ENCODE measurements around the gene NPNT.
"Not testable (repeated sequence)": the region's sequence is repeated elsewhere in the genome, so short reads cannot be mapped to it uniquely, and the experiment has no call there.

NPNT gene

GRCh38 chr4:105894660-105895582, at the start of gene NPNT:
Gene NPNT (plus strand): TSS chr4:105895471. CDS start chr4:105895653, 182 bp downstream.
- TF ChIP-seq, protein P1, sequence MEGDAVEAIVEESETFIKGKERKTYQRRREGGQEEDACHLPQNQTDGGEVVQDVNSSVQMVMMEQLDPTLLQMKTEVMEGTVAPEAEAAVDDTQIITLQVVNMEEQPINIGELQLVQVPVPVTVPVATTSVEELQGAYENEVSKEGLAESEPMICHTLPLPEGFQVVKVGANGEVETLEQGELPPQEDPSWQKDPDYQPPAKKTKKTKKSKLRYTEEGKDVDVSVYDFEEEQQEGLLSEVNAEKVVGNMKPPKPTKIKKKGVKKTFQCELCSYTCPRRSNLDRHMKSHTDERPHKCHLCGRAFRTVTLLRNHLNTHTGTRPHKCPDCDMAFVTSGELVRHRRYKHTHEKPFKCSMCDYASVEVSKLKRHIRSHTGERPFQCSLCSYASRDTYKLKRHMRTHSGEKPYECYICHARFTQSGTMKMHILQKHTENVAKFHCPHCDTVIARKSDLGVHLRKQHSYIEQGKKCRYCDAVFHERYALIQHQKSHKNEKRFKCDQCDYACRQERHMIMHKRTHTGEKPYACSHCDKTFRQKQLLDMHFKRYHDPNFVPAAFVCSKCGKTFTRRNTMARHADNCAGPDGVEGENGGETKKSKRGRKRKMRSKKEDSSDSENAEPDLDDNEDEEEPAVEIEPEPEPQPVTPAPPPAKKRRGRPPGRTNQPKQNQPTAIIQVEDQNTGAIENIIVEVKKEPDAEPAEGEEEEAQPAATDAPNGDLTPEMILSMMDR (IDR thresholded peaks at IDR 0.05; ENCODE audit: low read depth, low read length), result no peak
- DNase-seq (ENCODE audit: low read depth, low spot score), result peak; percentile 32
- in situ Hi-C loops (cut with HindIII; ENCODE audit: low sequenced_read_pairs), result no loop called here
- H3K4me3 ChIP-seq (ENCODE audit: low read depth, low read length), result peak within 1 kb of the TSS; percentile 16

- in situ Hi-C loops (cut with HindIII; ENCODE audit: low sequenced_read_pairs), result no loop called here
- DNase-seq (ENCODE audit: low read depth, low spot score), result no peak
- H3K4me3 ChIP-seq (ENCODE audit: low read depth, low read length), result no peak overlapping the region
Measured at GRCh38 chr4:105845559-105845958, 49.7 kb upstream of the NPNT start.

DNA sequence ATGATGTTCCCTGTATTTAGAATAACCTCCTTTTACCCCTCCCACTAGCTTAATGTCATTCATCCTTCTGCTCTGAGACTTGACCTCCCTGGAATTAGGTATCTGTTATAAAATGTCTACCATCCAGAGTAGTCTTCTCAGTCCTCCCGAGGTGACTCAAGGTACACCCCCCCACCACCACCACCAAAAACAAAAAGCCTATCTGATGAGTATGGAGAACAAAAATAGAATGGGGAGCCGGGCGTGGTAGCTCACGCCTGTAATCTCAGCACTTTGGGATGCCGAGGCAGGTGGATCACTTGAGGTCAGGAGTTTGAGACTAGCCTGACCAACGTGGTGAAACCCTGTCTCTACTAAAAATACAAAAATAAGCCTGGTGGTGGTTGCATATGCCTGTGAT, 46.9 kb upstream of the NPNT start:
- H3K4me3 ChIP-seq (ENCODE audit: low read depth, low read length); DNase-seq (ENCODE audit: low read depth, low spot score); in situ Hi-C loops (cut with HindIII; ENCODE audit: low sequenced_read_pairs): not testable (repeated sequence)

More at GRCh38 chr4:105845559-105845958, 49.7 kb upstream of the NPNT start:
- TF ChIP-seq, protein P1 (IDR thresholded peaks at IDR 0.05; ENCODE audit: low read depth, low read length), result no peak

DNA sequence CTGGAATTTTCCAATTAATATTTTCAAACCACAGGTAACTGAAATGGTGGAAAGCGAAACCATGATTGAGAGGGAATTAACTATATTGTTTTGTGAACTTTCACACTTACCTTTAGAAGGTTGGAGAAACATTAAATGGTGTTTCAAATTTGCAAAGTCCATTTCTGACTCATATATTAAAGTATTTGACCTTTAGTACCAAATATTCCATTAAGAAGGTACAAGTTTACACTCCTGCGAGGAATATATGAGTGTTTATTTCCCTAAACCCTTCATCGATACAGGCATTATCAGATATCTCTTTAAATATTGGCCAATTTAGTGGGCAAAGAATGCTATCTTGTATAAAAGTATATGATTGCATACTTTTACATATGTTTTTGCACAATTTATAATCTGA, 44.1 kb upstream of the NPNT start:
- TF ChIP-seq, protein P1 (IDR thresholded peaks at IDR 0.05; ENCODE audit: low read depth, low read length), result no peak
- DNase-seq (ENCODE audit: low read depth, low spot score), result no peak
- no peak overlapping the region for H3K4me3 ChIP-seq (ENCODE audit: low read depth, low read length)
- in situ Hi-C loops (cut with HindIII; ENCODE audit: low sequenced_read_pairs), result no loop called here

DNA sequence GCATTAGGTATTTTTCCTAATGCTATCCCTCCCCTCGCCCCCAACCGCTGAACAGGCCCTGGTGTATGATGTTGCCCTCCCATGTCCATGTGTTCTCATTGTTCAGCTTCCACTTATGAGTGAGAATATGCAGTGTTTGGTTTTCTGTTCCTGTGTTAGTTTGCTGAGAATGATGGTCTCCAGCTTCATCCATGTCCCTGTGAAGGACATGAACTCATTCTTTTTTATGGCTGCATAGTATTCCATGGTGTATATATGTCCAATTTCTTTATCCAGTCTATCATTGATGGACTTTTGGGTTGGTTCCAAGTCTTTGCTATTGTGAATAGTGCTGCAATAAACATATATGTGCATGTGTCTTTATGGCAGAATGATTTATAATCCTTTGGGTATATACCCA, 43.0 kb upstream of the NPNT start:
- H3K4me3 ChIP-seq (ENCODE audit: low read depth, low read length); DNase-seq (ENCODE audit: low read depth, low spot score); in situ Hi-C loops (cut with HindIII; ENCODE audit: low sequenced_read_pairs): not testable (repeated sequence)

DNA sequence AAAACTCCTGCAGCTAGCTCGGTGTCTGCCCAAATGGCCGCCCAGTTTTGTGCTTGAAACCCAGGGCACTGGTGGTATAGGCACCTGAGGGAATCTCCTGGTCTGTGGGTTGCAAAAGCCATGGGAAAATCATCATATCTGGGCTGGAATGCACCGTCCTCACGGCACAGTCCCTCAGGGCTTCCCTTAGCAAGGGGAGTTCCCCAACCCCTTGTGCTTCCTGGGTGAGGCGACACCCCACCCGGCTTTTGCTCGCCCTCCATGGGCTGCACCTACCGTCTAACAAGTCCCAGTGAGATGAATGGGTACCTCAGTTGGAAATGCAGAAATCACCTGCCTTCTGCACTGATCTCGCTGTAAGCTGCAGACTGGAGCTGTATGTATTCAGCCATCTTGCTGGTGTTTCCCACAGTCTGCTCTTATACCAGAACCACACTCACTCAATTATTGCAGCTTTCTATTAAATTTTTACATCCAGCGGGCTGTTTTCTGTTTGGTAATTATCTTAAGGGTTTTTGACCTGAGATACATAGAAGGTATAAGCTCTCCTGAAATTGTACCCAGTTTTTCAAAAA, 36.7 kb upstream of the NPNT start:
- no peak overlapping the region for H3K4me3 ChIP-seq (ENCODE audit: low read depth, low read length)
- TF ChIP-seq, protein P1 (IDR thresholded peaks at IDR 0.05; ENCODE audit: low read depth, low read length), result no peak
- in situ Hi-C loops (cut with HindIII; ENCODE audit: low sequenced_read_pairs), result no loop called here
- DNase-seq (ENCODE audit: low read depth, low spot score), result no peak

DNA sequence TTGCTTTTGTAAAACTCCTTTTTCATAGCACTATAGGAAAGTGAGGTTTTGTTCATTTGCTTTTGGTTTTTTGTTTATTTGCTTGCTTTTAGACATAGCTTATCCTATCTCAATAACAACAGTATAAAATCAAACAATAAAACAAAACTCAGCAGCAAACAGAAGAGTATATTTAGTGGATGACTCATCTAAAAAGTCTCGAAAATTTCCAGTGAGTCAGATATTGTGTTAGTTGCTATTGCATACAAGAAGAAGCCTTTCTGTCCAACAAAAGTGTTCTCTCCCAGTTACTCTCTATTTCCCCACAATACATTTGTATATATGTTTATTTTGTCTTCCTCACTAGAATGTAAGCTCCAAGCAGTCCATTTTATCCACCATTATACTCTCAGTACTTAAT, 36.0 kb upstream of the NPNT start:
- TF ChIP-seq, protein P1 (IDR thresholded peaks at IDR 0.05; ENCODE audit: low read depth, low read length), result no peak
- in situ Hi-C loops (cut with HindIII; ENCODE audit: low sequenced_read_pairs), result no loop called here
- DNase-seq (ENCODE audit: low read depth, low spot score), result peak; percentile 74
- H3K4me3 ChIP-seq (ENCODE audit: low read depth, low read length), result no peak overlapping the region

Data from astrocyte of the spinal cord (primary cell).